Prostate gland (tissue), 2 donors: ENCODE data around the gene POLL.

Experiments
- CTCF ChIP-seq, 4 experiments: fragments of 200-600 bp in 2 of 4; fragments of 450-650 bp in 2 of 4; sonication (generic) in 2 of 4; IDR thresholded peaks; 1 replicate in 3 of 4; 2 replicates in 1 of 4; pipeline ENCODE4 v1.5.1; 2016 to 2019; ENCODE audit warnings: antibody characterized with exemption in 4 of 4, mild to moderate bottlenecking in 2 of 4, moderate library complexity in 2 of 4
- POLR2A ChIP-seq: fragments of 450-650 bp; IDR thresholded peaks from one replicate; pipeline ENCODE4 v1.6.1; 2016; ENCODE audit warnings: antibody characterized with exemption, mild to moderate bottlenecking

DNA sequence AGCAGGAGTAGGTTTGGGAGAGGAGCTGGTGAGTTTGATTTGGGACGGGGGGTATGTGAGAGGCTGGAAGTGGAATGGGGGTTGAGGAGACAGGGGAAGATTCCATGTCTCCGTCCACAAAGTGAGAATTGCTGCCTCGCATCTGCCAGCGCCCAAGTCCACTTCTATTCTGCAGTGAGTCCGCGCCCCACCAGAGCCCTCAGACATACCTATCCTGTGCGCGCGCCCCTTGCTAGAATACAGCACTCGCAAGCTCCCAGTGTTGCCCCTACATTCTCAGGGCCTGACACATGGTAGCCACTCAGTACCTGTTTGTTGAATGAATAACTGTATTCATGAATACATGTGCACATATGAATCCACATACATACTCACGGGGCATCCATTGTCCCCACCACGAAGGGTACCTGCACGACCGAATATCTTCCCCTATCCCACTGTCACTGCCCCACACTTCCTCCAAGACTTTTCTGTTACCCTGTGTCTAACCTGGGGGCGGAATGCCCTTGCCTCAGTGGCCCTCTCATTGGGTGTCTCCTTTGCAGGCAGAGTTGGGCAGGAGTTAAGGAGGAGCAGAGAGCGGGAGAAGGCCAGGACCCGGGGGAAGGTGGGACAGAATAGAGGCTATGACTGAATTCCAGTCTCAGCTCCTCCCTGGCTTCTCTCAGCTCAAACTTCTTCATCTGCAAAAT lies 19.9 kb downstream of the POLL start:
- TF ChIP-seq POLR2A (no peak), CTCF (IDR thresholded peaks at IDR 0.05) (no peak)
